Retina (tissue), 1 donor: ENCODE data around the gene WDPCP.
"Not testable (repeated sequence)": the region's sequence is repeated elsewhere in the genome, so short reads cannot be mapped to it uniquely, and the experiment has no call there.

ENCODE experiments used
- DNase-seq: peaks from one replicate; pipeline ENCODE4 v3.0.0-alpha.2; 2016

WDPCP gene

DNA sequence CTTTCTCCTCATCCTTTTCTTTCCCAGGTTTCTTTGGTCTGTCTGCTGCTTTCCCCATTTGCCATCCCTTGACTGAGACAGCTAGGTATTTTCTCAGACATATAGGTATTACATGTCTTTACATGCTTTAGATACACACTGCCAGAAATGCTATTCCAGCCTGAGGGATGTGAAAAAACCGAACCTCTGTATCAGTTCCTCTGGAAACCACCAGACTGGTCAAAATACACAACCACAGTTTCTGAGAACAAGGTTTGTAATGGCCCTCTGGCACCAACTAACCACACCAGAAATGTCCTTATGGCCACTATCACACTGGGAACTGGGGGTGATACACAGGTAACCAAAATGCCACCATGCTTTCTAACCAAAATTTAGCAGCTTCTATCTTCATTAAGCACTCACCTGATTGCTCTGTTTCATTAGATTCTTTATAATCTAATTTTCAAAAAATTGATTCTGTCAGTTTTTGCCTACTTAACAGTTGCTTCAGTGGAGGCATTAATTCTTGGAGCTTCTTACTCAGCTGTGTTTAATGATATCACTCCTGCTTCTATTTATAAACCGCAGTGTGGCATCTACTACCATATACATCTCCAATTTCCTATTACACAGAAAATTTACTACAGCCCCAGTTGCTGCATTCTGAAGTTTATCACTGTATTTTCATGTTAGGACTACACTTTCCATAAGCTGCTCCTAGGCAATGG lies 243.5 kb downstream of the WDPCP start:
- no peak for DNase-seq

DNA sequence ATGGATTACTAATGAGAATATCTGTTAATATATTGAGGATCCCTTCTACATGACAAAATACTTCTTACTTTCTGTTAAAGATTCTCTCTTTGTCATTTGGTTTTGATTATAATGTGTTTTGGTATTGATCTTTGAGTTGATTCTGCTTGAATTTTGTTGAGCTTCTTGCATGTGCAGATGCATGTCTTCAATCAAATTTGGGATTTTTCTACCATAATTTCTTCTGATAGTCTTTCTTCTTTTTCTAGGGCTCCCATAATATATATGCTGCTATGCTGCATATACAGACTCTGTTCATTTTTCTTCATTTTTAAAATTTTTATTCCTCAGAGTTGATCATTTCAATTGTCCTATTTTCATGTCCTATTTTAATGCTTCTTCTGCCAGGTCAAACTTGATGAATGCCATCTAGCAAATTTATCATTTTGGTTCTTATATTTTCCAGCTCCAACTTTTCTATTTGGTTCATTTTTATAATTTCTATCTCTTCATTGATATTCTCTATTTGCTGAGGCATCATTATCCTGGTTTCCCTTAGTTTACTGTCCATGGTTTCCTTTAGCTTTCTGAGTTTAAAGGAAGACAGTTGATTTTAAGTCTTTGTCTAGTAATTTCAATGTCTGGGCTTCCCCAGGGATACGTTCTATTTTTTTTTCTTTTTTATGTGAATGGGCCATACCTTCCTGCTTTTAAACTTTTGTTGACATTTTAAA lies 244.7 kb downstream of the WDPCP start:
- DNase-seq: no peak

DNA sequence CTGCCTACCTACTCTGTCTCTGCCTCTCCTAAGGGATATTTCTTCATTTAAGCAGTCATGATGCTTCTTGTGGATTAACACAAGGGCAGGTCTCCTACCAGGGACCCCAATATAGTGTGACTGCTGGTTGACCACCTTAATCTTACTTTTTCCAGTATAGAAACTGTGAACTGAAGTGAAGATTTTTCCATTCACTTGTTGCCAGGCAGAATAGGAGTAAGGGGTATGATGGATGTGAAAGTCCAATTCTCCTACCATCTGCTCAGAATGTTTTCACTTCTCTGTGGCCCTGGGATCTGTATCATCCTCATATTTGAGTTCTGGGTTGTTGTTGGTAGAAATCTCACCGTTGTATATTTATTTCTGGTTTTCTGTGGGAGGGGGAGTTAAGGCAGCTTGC lies 247.8 kb downstream of the WDPCP start:
- DNase-seq: no peak

DNA sequence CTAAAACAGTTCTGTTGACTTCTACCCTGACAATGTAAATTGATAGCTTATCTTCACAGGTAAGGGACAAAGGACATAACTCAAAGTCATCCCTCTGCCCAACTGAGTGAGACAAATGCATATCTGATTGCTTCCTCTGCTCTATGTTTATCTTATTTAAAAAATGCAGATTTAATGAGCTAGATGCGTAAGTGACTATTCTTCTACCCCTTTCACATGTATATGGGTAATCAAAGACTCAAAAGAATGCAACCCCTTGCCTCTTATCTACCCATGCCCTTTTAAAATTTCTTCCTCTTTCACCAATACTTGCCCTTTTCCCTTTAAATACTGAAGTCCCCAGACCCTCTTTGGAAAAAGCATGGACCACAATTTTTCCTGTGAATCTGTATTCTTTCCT lies 253.4 kb downstream of the WDPCP start:
- DNase-seq: no peak

DNA sequence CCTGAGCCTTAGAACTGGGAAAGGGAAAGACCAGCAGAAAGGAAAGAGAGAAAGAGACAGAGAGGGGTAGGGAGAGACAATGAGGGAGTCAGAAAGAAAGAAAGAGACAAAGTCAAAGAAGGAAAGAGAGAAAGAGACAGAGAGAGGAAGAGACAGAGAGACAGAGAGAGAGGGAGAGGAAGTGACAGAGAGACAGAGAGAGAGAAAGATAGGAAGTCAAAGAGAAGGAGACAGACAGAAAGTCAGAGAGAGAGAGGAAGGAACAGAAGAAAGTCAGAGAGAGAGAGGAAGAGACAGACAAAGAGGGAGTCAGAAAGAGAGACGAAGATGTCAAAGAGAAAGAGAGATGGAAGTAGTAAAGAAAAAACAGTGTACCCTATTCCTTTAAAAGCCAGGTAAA lies 261.8 kb downstream of the WDPCP start:
- no peak for DNase-seq

DNA sequence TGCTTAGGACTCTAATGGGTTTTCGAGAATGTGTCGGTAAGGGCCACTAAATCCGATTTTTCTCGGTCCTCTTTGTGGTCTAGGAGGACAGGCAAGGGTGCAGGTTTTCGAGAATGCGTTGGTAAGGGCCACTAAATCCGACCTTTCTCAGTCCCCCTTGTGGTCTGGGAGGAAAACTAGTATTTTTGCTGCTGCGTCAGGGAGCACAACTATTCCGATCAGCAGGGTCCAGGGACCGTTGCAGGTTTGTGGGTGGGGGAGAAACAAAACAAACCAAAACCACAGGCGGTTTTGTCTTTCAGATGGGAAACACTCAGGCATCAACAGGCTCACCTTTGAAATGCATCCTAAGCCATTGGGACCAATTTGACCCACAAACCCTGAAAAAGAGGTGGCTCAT lies 264.6 kb downstream of the WDPCP start:
- not testable (repeated sequence) for DNase-seq

DNA sequence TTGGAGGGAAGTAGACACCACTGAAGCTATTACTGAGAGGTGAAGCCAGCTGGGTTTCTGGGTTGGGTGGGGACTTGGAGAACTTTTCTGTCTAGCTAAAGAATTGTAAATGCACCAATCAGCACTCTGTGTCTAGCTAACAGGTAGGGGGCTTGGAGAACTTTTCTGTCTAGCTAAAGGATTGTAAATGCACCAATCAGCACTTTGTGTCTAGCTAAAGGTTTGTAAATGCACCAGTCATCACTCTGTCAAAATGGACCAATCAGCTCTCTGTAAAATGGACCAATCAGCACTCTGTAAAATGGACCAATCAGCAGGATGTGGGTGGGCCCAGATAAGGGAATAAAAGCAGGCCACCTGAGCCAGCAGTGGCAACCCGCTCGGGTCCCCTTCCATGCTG lies 266.3 kb downstream of the WDPCP start:
- DNase-seq: not testable (repeated sequence)

DNA sequence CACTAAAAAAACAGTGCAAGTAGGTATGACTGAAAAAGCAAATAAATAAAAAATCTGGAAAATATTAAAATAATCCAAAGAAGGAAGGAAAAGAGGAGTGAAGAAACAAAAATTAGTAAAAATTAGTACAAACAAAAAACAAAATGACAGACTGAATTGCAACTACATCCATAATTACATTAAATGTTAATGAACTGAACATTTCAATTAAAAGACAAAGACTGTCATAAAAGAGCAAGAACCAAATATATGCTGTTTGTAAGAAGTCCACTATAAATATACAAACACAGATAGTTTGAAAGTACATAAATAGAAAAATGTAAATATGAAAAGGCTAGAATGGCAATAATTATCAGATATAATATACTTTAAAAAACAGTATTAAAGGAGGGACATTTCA lies 267.6 kb downstream of the WDPCP start:
- no peak for DNase-seq

DNA sequence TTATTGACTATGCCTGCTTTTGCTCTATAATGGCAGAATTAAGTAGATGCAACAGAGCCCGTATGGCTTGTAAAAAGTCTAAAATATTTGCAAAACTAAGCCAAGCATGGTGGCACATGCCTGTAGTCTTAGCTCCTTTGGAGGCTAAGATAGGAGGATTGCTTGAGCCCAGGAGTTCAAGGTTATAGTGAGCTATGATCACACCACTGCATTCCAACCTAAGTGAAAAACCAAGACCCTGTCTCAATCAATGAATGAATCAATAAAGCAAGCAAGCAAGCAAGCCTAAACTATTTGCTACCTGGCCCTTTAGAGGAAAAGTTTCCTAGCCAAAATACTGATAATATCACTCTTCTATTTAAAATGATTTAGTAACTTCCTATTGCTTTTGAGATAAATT lies 277.7 kb downstream of the WDPCP start:
- DNase-seq: no peak

DNA sequence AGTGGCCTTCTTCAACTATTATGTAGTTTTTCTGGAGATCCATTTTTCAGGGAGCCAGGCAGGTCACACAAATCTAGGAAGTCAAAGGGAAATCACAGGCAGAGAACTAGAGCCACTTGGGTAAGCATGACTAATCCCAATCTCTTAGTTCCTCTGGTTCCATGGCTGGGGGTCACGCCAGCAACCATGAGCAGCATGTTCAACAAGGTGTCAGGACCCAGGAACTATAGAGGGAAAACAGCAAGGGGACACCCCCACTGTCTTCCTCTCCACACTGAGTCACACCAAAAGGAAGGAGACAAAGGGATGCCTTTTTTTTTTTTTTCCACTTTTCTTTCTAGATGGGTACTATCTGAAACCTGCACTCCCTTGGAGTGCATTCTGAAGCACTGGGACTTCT lies 286.8 kb downstream of the WDPCP start:
- DNase-seq: peak; percentile 6

DNA sequence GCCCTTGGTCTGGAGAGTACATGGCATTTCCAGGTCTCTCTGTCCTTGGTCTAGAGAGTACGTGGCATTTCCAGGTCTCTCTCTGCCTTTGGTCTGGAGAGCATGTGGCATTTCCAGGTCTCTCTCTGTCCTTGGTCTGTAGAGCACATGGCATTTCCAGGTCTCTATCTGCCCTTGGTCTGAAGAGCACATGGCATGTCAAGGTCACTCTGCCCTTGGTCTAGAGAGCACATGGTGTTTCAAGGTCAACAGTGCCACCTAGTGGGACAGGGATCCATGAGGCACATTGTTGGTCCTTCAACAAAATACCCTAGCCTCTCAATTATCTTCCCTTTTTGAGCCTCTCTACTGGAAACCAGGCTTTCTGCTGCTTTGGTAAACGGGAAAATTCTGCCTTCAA lies 287.4 kb downstream of the WDPCP start:
- DNase-seq: no peak

DNA sequence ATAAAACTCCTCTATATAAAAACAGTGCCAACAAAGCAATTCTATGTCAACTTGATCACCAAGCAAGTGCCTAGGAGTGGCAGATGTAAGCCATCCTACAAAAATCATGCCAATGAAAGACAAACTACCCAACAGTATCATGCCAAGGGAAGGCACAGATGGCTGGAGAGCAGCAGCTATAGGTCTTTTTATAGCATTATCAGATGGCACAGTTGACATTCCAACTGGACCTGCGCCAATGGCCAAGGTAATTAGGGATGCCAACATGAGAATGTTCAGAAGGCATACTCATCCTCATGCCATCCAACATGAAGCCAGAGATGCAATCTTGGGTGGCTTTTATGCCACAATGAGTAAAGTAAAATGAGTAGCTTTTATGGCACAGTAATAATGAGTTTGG lies 300.3 kb downstream of the WDPCP start:
- DNase-seq: no peak

DNA sequence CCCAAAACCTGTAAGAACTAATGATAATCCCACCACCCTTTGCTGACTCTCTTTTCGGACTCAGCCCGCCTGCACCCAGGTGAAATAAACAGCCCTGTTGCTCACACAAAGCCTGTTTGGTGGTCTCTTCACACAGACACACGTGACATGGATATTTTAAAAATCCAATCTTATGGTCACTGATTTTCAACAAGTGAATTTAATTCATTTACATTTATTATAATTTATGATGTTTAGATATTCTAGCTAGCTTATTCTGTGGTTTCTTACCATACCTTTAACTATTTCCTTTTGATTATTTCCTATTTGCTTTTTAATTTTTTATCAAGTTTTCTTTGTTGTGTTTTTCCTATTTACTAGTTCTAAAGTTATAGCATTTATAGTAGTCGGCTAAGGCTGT lies 301.8 kb downstream of the WDPCP start:
- DNase-seq: not testable (repeated sequence)

DNA sequence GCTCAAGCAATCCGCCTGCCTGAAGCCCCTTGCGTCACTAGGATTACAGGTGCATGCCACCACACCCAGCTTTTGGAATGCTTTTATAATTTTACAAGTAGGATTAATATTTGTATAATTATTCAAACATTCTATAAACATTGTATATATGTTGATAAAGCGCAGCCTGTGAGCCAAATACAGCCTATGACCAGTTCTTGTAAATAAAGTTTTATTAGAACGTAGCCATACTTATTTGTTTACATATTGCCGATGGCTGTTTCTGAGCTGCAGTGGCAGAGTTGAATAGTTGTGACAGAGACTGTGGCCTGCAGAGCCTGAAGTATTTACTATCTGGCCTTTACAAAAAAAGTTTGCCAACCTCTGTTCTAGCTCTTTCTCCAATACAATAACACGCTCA lies 305.0 kb downstream of the WDPCP start:
- DNase-seq: no peak

DNA sequence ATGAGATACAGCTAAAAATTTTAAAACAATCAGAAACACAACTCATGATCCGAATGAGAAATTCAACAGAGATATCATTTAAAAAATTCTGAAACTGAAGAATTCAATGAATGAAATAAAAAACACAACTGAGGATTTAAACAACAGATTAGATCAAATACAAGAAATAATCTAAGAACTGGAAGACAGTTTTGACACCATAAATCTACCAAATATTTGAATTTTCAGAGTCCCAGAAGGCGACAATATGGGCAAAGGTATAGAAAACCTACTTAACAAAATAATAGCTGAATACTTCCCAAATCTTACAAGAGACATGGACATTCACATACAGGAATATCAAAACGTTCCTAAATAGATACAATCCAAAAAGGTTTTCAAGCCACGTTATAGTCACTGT lies 315.7 kb downstream of the WDPCP start:
- no peak for DNase-seq

DNA sequence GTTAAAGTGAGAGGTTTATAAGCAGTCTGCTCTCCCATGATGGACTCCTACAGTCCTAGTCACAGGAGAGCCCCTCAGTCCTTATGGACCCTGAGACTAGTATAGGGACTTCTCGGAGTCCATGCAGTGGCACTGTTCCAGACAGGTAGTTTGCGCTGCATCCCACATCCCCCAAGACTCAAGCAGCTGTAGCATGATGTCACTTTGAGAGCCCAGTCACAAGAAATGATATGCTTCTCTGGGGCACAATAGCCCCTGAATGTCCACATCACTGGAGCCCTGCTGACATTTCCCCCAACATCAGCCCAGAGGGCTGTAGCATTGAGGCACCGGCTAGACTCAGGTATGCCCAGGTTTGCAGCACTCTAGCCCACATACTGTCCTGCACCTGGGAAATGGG lies 317.6 kb downstream of the WDPCP start:
- no peak for DNase-seq

DNA sequence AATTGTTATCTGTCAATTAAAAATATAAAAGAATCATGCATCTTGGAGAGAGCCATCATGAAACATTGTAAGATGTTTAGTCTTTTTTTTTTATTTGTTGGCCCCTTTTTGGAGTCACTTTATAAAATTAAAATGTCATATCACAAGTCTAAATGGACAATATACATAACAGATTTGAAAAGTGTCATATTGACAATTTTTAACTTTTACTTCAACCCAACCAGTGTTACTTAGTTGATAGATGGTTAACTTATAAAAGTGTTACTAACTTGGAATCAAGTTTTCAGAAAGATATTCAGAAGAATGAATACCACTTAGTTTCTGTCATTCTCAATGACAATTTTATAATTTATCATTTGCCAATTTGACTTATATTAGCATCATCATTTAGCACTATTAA lies 319.3 kb downstream of the WDPCP start:
- no peak for DNase-seq

DNA sequence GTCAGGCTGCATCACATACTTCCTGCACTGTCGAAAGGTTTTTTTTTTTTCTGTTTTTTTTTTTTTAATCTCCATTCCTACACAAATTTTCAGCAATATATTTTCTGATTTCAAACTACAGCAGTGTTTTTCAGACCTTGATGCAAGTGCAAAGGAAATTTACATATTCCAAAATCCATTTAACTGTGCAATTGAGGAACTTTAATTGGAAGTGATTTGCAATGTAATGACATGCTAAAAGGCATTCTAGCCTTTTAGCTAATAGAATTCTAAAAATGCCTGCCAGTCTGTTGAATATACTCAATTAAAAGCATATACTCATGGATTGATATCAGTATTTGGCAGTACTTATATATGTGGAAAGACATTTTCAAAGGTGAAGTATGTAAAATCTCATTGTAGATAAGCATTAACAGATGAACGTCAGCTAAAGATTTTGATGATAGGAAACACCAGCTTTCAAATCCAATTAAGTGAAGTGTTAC lies 327.1 kb downstream of the WDPCP start:
- no peak for DNase-seq

DNA sequence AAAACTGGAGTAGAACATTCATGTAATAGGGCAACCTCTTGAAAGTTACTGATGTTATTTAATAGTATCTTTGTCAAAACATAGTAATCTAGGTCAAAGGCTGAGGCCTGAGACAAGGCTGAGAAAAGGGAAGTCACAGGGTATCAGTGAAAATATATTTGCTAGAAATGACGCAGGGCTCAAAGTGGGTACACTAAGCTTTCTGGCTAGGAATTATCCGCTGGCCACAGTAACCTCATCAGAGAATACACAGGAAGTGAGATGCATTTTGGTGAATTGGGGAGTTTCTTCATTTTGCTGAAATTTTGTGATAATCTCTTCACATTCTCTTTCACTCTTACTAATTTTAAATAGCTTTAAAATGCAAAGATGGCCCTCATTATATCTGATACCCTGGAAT lies 330.8 kb downstream of the WDPCP start:
- no peak for DNase-seq

DNA sequence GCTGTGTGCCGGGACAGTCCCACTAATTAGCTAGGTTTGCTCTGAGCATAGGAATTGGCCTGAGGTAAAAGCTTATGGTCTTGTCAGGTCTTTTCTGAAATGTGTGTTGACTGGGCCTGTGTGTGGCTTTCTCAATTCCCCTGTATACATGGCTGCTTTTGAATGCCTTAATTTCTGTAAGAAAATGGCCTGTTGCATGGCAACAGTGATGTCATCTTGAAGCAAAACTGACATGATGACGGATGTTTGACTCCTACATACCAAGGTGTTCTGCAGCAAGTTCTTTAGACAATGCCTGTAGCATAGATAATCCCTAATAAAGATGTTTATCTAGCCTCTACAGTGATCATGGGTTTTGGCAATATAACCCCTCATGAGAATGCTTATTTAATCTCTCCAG lies 339.1 kb downstream of the WDPCP start:
- no peak for DNase-seq

DNA sequence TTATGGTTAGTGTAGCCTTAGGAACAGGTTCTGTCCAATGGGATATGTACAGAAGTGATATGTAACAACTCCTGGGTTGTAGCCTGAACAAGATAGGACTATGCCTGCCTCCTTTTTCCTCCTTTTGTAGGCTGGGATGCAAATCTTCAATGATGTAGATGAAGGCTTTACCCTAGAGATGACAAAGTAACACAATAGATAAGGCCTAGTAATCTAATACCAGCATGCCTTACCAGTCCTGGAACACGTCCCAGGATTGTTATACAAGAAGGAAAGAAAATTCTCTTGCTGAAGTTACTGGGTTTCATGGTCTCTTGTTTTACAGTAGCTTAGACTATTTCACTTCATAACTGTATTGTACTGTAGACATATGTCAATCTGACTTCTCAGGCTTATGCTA lies 345.5 kb downstream of the WDPCP start:
- no peak for DNase-seq

DNA sequence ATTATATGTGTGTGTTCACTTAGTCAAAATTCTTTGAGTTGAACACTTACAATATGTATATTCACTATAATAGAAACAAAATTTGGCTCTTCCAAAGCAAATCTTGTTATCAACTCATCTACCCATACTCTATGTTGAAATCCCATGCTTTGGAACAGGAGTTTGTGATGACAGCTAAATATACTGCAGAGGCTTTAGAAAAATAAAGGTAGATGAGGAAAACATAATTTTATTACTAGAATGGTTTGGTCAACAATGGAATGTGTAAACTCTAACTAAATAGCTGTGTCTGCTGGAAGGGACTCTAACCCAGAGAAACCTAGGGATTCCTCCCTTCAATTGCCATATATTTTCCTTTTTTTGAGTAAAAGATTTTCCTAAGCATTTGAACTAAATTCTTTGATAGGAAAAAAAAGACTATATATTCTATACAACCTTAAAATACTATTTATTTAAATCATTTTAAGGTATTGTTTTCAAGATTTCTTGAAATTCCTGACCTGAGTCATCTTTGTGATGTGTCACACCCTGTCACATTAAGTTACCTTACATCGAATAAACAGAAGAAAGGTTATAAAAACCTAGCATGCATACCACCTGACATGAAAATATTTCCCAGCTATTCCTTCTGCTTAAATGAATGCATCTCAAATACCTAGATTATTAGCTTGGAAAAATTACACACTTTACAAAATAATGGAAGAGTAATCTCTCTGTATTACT lies 362.2 kb downstream of the WDPCP start:
- DNase-seq: no peak

DNA sequence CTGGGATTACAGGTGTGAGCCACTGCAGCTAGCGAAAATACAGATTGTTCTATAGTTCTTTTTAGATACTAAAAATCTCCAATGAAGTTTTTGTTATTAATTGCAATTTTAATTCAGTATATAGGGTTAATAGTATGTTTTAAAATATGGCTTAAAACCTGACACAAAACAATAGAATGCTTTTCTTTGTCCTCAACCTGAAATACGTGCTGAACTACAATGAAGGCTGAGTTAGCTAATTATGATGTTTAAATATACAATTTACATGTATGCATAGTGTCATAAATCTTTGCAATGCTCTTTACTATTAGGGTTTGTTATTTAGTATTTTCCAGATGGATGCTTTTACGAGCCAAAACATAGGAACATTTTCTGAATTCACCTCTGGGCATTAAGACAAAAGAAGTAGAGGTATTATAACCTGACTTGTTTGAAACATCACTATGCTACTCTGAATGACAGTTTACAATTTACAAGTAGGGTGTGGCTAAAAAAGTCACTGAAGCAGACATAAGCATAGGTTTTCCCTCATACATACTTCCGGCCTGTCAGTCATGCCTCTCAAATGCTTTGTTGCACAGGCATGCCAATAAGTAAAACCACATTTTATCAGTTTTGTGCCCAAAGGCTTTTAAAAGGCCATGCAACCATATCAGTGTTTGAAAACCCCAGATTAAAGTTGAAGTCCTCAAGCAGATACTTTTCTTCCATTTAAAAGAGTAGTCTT lies 369.3 kb downstream of the WDPCP start:
- no peak for DNase-seq
